Thoracic aorta (tissue), 2 donors: ENCODE measurements around the gene AGAP9. TPM values are rescaled to one million over a fixed set of nuclear protein-coding genes. Genes with fewer than 3 reads are reported as not detected.
"Not testable (repeated sequence)": the region's sequence is repeated elsewhere in the genome, so short reads cannot be mapped to it uniquely, and the experiment has no call there.

Experiments
- ATAC-seq: fragments of 150-250 bp; one replicate; pipeline ENCODE4 v1.8.0; 2017; ENCODE audit warnings: low read depth; ENCODE audit not compliant: insufficient number of reproducible peaks, low FRiP score
- DNase-seq: peaks from one replicate; pipeline ENCODE4 v3.0.0-alpha.2; 2020; ENCODE audit warnings: low spot score
- H3K27ac ChIP-seq, 2 donors: fragments of 200-600 bp; sonication (generic); 1 replicate in 1 of 2; 2 replicates in 1 of 2; pipeline ENCODE4 v1.5.1; 2016; ENCODE audit warnings: mild to moderate bottlenecking in 2 of 2, moderate library complexity in 2 of 2
- H3K27me3 ChIP-seq: fragments of 200-600 bp; sonication (generic); replicated peaks from 2 replicates; pipeline ENCODE4 v1.6.0; 2016; ENCODE audit warnings: mild to moderate bottlenecking; ENCODE audit not compliant: insufficient read depth
- H3K36me3 ChIP-seq: fragments of 200-600 bp; sonication (generic); one replicate; pipeline ENCODE4 v1.5.1; 2016
- H3K4me1 ChIP-seq, 2 donors: fragments of 200-600 bp; sonication (generic); 1 replicate in 1 of 2; 2 replicates in 1 of 2; pipeline versions ENCODE4 v1.5.1 to v1.6.0; 2016; ENCODE audit warnings: low read depth in 2 of 2, mild to moderate bottlenecking in 1 of 2; ENCODE audit not compliant: control insufficient read depth in 1 of 2
- H3K4me3 ChIP-seq: fragments of 200-600 bp; sonication (generic); 2 replicates; pipeline ENCODE4 v1.5.1; 2016; ENCODE audit warnings: mild to moderate bottlenecking
- H3K9me3 ChIP-seq: fragments of 200-600 bp; sonication (generic); 2 replicates; pipeline ENCODE4 v1.5.1; 2016
- total RNA-seq, 2 donors: library from RNA; depleted of rRNA; stranded (reverse); fragments of >200 nt; gene quantifications; one replicate each; pipeline versions ENCODE4 v1.1.0 to v1.2.3, GENCODE V29; 2016
- TF ChIP-seq, protein P1 (sequence below): fragments of 200-600 bp; sonication (generic); IDR thresholded peaks from one replicate; pipeline ENCODE4 v1.5.1; 2019; ENCODE audit warnings: antibody characterized with exemption

AGAP9 gene
- total RNA-seq, 2 donors from 2014 or later: 8.9 to 13.9 TPM

DNA sequence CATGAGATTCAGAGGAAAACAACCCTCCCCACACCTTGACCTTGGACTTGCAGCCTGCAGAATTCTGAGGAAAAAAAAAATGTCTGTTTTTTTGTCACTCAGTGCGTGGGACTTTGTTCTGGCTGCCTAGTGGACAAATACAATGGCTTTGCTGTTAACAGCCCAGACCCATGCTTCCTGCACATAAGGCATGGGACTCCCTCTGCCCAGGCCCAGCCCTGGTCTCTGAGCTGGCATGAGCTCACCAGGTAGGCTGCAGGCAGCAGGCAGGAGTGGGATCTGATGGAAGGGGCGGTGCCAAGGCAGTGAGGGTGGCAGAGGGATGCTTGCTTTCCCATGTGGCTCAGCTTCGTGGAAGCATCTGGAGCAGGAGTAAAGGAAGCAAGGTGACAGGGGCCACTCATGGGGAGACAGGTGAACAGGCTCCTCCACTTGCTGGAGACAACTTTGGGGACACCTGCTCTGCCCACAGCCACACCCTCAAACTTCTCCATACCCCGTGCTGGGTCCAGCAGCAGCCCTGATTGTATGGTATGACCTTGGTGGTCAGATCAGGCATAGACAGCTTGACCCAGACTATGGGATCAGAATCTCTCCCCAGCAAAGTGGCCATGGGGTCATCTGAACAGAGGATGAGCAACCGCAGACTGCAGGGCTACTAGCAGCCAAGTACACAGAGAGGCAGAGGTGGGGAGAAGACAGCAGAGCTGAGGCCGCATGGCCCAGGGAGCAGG, 66.5 kb downstream of the AGAP9 start:
- Histone ChIP-seq H3K4me3 (no peak overlapping the region), H3K4me1 (no peaks in the 10 kb centered on the region), H3K9me3 (no peaks in the 10 kb centered on the region), H3K27me3 (no peaks in the 10 kb centered on the region), H3K27ac (no peak overlapping the region), H3K36me3 (no peaks in the 10 kb centered on the region)
- TF ChIP-seq, protein P1, sequence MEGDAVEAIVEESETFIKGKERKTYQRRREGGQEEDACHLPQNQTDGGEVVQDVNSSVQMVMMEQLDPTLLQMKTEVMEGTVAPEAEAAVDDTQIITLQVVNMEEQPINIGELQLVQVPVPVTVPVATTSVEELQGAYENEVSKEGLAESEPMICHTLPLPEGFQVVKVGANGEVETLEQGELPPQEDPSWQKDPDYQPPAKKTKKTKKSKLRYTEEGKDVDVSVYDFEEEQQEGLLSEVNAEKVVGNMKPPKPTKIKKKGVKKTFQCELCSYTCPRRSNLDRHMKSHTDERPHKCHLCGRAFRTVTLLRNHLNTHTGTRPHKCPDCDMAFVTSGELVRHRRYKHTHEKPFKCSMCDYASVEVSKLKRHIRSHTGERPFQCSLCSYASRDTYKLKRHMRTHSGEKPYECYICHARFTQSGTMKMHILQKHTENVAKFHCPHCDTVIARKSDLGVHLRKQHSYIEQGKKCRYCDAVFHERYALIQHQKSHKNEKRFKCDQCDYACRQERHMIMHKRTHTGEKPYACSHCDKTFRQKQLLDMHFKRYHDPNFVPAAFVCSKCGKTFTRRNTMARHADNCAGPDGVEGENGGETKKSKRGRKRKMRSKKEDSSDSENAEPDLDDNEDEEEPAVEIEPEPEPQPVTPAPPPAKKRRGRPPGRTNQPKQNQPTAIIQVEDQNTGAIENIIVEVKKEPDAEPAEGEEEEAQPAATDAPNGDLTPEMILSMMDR: no peak
- DNase-seq (no peak), ATAC-seq (no peak)

DNA sequence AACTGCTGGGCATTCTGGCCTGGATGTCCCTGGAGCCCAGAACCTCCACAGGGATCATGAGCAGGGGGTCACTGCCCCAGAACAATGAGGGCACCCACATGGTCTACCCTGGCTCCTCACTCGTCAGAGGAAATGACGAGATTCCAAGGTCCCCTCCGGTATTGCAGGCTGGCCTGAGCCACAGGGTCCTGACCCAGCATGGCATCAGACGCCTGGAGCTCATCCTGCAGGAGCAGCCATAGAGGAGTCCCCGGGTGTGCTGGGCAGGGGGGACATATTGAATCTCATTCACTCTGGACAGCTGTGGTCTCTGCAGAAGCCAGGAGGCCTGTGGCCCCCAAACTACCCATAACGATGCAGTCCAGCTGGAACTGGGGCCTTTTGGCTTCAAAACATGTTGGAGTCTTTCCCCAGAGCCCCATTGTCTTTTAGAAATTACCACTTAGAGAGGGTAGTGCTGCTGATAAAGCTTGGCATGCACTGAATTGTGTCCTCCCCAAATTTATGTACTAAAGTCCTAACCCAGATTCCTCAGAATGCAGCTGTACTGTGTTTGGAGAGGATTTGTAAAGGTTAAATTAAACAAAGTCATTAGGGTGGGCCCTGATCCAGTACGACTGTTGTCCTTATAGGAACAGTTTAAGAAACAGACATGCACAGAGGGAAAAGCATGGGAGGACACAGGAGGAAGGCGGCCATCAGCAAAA, 67.2 kb downstream of the AGAP9 start:
- Histone ChIP-seq H3K36me3 (no peaks in the 10 kb centered on the region), H3K4me1 (no peaks in the 10 kb centered on the region), H3K4me3 (no peak overlapping the region), H3K9me3 (no peaks in the 10 kb centered on the region), H3K27me3 (no peaks in the 10 kb centered on the region), H3K27ac (no peak overlapping the region)
- no peak for DNase-seq
- TF ChIP-seq, protein P1: no peak
- no peak for ATAC-seq

DNA sequence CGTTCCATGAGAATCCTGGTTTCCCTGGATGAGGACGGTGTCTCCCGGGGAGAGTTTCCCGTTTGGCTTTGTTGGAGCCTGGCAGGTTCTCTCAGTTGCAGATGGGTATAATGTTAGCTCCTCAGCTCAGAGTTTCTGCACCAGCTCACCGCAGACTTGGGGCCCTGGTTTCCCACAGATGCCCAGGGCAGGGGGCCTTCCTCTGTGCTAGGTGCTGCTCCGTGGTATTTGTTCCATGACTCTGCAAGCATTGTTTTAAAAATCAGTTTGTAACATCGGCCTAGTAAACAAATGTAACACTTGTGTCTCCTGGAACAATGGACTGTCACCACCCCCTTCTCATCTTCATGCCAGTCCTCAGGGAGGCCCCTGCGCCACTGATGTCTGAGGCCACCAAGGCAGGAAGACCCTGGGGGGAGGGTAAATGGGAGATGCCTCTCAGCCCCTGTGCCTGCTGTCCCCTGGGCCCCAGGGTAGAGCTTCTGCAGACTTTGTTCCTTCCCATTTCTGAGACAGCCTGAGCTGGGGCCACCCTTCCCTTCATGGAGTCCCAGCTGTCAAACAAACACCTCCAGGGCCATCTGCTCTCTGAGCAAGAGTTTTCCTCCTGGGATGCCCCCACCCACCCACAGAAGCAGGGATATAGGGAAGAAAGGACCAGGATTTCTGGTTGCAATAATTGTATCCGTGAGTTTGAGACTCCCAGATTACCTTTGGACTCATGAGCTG, 67.9 kb downstream of the AGAP9 start:
- ATAC-seq, H3K4me3 ChIP-seq, H3K9me3 ChIP-seq, H3K27me3 ChIP-seq, H3K4me1 ChIP-seq, H3K36me3 ChIP-seq, DNase-seq, H3K27ac ChIP-seq: not testable (repeated sequence)

DNA sequence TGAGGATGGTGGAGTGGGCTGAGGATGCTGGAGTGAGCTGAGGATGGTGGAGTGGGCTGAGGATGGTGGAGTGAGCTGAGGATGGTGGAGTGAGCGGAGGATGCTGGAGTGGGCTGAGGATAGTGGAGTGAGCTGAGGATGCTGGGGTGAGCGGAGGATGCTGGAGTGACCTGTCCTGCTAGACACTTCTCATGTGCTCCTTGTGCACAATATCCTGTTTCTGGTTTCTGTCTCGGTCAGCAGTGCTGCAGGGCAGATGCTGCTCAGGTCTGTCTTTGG, 68.7 kb downstream of the AGAP9 start:
- no peak overlapping the region for H3K27ac ChIP-seq
- H3K27me3 ChIP-seq: no peaks in the 10 kb centered on the region
- DNase-seq: no peak
- no peaks in the 10 kb centered on the region for H3K4me1 ChIP-seq
- H3K4me3 ChIP-seq: no peak overlapping the region
- no peaks in the 10 kb centered on the region for H3K9me3 ChIP-seq
- TF ChIP-seq, protein P1: no peak
- no peaks in the 10 kb centered on the region for H3K36me3 ChIP-seq
- no peak for ATAC-seq

DNA sequence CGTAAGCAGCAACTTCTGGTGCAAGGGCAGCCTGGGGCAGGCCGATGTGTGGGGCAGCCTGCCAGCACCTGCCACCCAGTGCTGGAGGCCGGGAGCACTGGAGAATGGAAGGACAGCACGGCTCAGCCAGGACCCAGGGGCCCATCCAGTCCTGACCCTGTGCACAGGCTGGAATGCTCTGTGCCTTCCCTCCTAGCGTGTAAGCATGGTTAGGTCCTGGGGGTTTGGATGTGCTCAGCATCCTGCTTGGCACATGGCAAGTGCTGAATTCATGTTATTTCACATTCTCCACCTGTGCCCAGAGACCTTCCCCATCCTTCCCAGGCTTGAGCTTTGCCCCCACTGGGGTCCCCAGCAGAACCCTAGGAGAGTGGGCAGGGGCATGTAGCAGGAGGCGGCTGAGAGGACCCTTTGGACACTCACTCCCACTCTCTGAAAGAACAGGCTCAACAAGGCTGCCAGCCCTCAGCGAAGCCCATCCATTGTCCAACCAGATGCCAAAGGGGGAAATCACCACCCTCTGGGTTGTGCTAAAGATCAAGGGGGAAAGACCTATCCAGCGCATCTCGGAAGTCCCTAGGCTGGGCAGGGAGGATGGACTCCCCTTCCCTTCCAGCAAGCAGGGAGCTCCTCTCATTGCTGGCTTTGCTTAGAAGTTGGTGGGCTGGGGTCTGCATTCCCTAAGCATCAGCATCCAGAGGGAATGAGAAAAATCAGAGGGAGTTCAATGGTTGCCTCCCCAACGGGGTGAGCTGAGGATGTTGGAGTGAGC, 69.2 kb downstream of the AGAP9 start:
- H3K4me1 ChIP-seq: no peaks in the 10 kb centered on the region
- no peak overlapping the region for H3K4me3 ChIP-seq
- TF ChIP-seq, protein P1: no peak
- no peak overlapping the region for H3K27ac ChIP-seq
- H3K36me3 ChIP-seq: no peaks in the 10 kb centered on the region
- no peaks in the 10 kb centered on the region for H3K27me3 ChIP-seq
- no peaks in the 10 kb centered on the region for H3K9me3 ChIP-seq
- ATAC-seq: no peak
- DNase-seq: no peak
